NT2/D1 (cell line): ENCODE results near the gene DUSP28.

ENCODE experiments used
- SUZ12 ChIP-seq: IDR thresholded peaks from 2 replicates; pipeline ENCODE4 v1.6.1; 2011; ENCODE audit not compliant: insufficient read length, insufficient read depth; ENCODE audit errors: extremely low read depth
- YY1 ChIP-seq: IDR thresholded peaks from 2 replicates; pipeline ENCODE4 v1.6.1; 2011; ENCODE audit not compliant: insufficient read length, insufficient read depth
- ZNF274 ChIP-seq: IDR thresholded peaks from 2 replicates; pipeline ENCODE4 v1.6.1; 2011; ENCODE audit warnings: mild to moderate bottlenecking, low read depth, low read length

DNA sequence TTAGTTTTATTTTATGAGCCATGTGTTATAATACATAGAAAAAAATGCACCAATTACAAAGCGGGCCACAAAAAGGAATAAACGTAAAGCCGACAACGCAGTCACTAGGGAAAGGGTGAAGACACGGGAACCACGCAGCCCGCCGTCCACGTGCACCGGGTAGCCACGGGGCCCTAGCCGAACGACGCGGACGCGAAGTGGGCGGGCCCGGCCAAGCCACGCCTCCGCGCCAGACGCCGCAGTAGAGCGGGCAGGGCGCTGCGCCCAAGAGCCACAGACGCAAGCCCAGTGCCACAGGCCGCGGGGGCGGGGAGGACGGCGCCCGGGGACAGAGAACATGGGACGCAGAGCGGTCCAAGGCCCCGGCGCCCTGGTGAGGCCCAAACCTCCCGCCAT lies at the start of gene DUSP28:
- no peak for TF ChIP-seq ZNF274
- TF ChIP-seq YY1, result no peak
- TF ChIP-seq SUZ12, result no peak
